Mesothelial cell of epicardium (in vitro differentiated cells): ENCODE data around the gene PLA2G2C. TPM values are rescaled to one million over a fixed set of nuclear protein-coding genes. Genes with fewer than 3 reads are reported as not detected.

Experiments
- DNase-seq, 2 experiments: peaks; one replicate each; pipeline ENCODE4 v3.0.0; 2021; ENCODE audit warnings: low spot score in 2 of 2; ENCODE audit not compliant: unreplicated experiment in 2 of 2
- H3K27ac Mint-ChIP-seq: 2 replicates; pipeline ENCODE4 v1.8.0; 2021; ENCODE audit warnings: mixed read lengths
- H3K27me3 Mint-ChIP-seq: 2 replicates; pipeline ENCODE4 v1.8.0; 2021; ENCODE audit warnings: low read depth, mixed read lengths
- H3K36me3 Mint-ChIP-seq: 2 replicates; pipeline ENCODE4 v1.8.0; 2021; ENCODE audit warnings: mixed read lengths
- H3K4me1 Mint-ChIP-seq: 2 replicates; pipeline ENCODE4 v1.8.0; 2021; ENCODE audit warnings: mixed read lengths
- H3K4me3 Mint-ChIP-seq: 2 replicates; pipeline ENCODE4 v1.8.0; 2021; ENCODE audit warnings: mild to moderate bottlenecking, moderate library complexity, mixed read lengths
- H3K9me3 Mint-ChIP-seq: 2 replicates; pipeline ENCODE4 v1.8.0; 2021; ENCODE audit warnings: mixed read lengths
- CTCF ChIP-seq: fragments of 200-600 bp; sonication (generic); IDR thresholded peaks from one replicate; pipeline ENCODE4 v1.5.0; 2021; ENCODE audit warnings: antibody characterized with exemption; ENCODE audit not compliant: unreplicated experiment
- total RNA-seq: library from RNA; stranded (reverse); gene quantifications from 3 replicates; pipeline ENCODE4 v1.2.1, GENCODE V29; 2021

Gene PLA2G2C
- total RNA-seq, 1 donor from 2014 or later = 0.40 TPM

DNA sequence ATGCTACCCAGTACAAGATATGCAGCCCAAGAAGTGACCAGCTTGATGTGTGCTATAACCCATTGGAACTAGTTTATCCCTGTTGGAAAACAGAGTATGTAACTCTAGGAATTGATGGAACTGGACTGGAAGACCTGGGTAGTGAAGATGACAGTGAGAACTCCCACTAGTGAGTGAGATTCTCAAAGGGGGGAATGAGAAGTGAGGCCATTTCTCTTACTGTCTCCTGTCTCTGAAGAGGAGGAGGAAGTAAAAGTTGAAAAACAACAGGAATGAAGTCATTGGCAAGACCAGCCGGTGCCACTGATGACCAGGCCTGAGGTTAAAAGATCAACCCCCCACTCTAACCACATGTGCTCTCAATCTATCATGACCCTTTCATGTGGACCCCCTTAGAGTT lies 26.3 kb downstream of the PLA2G2C start:
- Mint-ChIP-seq H3K4me3 (no peak overlapping the region), H3K36me3 (peaks cover 2% of the 10 kb centered on the region)

GRCh38 chr1:20158358-20159070 lies 27.8 kb downstream of the PLA2G2C start:
- DNase-seq = no peak
- H3K27ac Mint-ChIP-seq = no peak overlapping the region
- peaks cover 2% of the 10 kb centered on the region for H3K36me3 Mint-ChIP-seq
- no peak for TF ChIP-seq CTCF
- H3K27me3 Mint-ChIP-seq = no peaks in the 10 kb centered on the region
- H3K4me1 Mint-ChIP-seq = peaks cover 5% of the 10 kb centered on the region
- H3K4me3 Mint-ChIP-seq = no peak overlapping the region
- peaks cover 31% of the 10 kb centered on the region for H3K9me3 Mint-ChIP-seq

More for the DNA sequence above, 26.3 kb downstream of the PLA2G2C start:
- no peaks in the 10 kb centered on the region for H3K4me1 Mint-ChIP-seq
- no peak for TF ChIP-seq CTCF
- H3K27me3 Mint-ChIP-seq = peaks cover under 1% of the 10 kb centered on the region
- H3K9me3 Mint-ChIP-seq = peaks cover 37% of the 10 kb centered on the region
- DNase-seq = no peak
- no peak overlapping the region for H3K27ac Mint-ChIP-seq

DNA sequence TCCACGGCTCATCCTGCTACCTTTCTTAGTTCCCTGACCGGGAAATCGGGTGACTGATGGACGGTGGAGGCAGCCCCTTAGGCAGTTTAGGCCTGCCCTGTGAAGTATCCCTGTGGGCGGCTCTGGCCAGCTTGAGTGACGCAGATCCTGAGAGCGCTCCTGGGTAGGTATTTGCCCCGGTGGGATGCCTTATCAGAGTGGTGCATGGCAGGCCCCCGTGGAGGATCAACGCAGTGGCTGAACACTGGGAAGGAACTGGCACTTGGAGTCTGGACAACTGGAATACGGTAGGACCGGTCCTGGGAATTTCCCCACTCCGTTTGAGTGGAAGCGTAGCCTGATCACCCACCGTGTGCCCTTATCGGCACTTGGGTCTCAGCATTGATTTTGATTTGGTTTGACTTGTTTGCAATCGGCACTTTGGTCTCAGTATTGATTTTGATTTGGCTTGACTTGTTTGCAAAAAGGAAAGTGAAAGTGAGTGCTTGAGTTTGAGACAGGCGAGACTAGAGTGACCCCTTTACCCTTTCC lies 32.0 kb downstream of the PLA2G2C start:
- TF ChIP-seq CTCF = no peak
- no peak overlapping the region for H3K4me3 Mint-ChIP-seq
- H3K27ac Mint-ChIP-seq = no peak overlapping the region

GRCh38 chr1:20153000-20153418 lies 33.3 kb downstream of the PLA2G2C start:
- H3K4me3 Mint-ChIP-seq = no peak overlapping the region
- no peaks in the 10 kb centered on the region for H3K36me3 Mint-ChIP-seq
- DNase-seq = no peak
- H3K27me3 Mint-ChIP-seq = no peaks in the 10 kb centered on the region
- peak overlapping the region; percentile 60 for H3K27ac Mint-ChIP-seq
- peaks cover 16% of the 10 kb centered on the region for H3K4me1 Mint-ChIP-seq
- H3K9me3 Mint-ChIP-seq = peaks cover 9% of the 10 kb centered on the region
- no peak for TF ChIP-seq CTCF

More for the DNA sequence above, 32.0 kb downstream of the PLA2G2C start:
- Mint-ChIP-seq H3K36me3 (no peaks in the 10 kb centered on the region), H3K4me1 (peaks cover 16% of the 10 kb centered on the region), H3K9me3 (peaks cover 16% of the 10 kb centered on the region), H3K27me3 (no peaks in the 10 kb centered on the region)
- no peak for DNase-seq

DNA sequence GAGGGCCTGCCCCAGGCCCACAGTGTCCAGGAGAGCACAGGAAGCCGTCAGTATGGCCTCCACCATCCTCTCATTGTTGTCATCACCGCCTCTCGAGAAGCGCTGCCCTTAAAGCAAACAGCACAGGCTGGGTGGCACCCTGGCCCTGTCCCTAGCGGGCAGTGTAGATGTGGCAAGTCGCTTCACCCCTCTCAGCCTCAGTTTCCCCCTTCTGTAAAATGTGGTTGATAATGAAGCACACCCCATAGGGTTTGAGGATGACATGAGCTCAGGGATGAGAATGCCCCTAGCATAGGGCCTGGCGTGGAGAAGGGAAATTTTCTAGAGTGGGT lies 33.8 kb downstream of the PLA2G2C start:
- no peak overlapping the region for H3K4me3 Mint-ChIP-seq
- H3K27ac Mint-ChIP-seq = peak overlapping the region; percentile 60
- no peaks in the 10 kb centered on the region for H3K36me3 Mint-ChIP-seq
- H3K27me3 Mint-ChIP-seq = no peaks in the 10 kb centered on the region
- peak; percentile 49 for TF ChIP-seq CTCF
- DNase-seq = no peak
- H3K4me1 Mint-ChIP-seq = peaks cover 16% of the 10 kb centered on the region
- peaks cover 5% of the 10 kb centered on the region for H3K9me3 Mint-ChIP-seq
